ENCODE data around the gene TYROBP. TPM values are rescaled to one million over a fixed set of nuclear protein-coding genes. Genes with fewer than 3 reads are reported as not detected.

The TYROBP gene
- total and polyA plus RNA-seq, 2 of the 8 experiments (the other 6 are each of a cell fraction or from before 2014, with no cell fraction given), result 0.18 TPM; not detected in 1

DNA sequence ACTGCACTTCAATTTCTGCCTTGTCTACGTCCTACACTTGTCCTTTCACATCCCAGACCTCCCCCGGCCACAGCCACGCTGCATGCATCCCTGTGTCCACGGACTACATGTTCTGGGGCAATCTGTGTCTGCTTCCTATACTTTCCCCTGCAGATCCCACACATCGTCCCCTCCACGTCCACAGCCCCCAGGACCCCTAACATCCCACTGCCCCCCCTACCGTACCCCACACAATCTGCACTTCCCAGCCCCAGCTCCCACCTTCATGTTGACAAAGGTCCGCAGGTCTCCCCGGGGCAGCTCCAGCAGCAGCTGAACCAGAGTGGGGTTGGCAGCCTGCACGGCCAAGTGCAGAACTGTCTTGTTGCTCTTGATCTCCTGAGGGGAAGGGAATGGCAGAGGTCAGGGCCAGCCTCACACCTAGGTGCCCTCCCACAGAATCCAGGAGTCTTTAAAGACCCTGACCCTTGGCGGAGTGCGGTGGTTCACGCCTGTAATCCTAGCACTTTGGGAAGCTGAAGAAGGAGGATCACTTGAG, 17.9 kb downstream of the TYROBP start (continued):
- TF ChIP-seq JUN (IDR thresholded peaks at IDR 0.05; ENCODE audit: low read depth, low read length), result no peak

Measured in H1 (cell line).